SK-N-MC (cell line): ENCODE measurements around the gene TMEM220.

Source experiments
- EZH2 ChIP-seq: fragments of 200-600 bp; sonication (generic); IDR thresholded peaks from one replicate; pipeline ENCODE4 v1.6.1; 2017; ENCODE audit warnings: antibody characterized with exemption
- POLR2AphosphoS5 ChIP-seq: IDR thresholded peaks from 2 replicates; pipeline ENCODE4 v1.6.1; 2012; ENCODE audit warnings: mild to moderate bottlenecking, low read depth, low read length, borderline replicate concordance

DNA sequence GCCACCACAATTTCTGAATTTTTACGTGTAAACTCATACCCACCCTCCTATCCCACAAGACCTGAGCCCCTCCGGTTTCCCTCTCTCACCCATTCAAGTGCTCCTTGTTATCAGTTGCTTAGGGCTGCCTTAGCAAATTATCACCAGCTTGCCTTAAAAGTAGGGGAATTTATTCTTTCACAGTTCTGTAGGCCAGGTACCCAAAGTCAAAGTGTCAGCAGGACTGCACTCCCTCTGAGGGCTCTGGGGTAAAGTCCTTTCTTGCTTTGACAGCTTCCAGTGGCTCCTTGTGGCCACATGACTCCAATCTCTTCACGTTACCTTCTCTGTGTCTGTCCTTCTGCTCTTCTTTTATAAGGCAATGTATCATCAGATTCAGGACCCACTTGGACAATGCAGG lies 7.9 kb upstream of the TMEM220 start:
- no peak for TF ChIP-seq POLR2AphosphoS5
- no peak for TF ChIP-seq EZH2
